ENCODE results near the gene PITPNB.
A peak's percentile ranks its signal among the peaks of the same experiment; 100 is the strongest.

Gene PITPNB

DNA sequence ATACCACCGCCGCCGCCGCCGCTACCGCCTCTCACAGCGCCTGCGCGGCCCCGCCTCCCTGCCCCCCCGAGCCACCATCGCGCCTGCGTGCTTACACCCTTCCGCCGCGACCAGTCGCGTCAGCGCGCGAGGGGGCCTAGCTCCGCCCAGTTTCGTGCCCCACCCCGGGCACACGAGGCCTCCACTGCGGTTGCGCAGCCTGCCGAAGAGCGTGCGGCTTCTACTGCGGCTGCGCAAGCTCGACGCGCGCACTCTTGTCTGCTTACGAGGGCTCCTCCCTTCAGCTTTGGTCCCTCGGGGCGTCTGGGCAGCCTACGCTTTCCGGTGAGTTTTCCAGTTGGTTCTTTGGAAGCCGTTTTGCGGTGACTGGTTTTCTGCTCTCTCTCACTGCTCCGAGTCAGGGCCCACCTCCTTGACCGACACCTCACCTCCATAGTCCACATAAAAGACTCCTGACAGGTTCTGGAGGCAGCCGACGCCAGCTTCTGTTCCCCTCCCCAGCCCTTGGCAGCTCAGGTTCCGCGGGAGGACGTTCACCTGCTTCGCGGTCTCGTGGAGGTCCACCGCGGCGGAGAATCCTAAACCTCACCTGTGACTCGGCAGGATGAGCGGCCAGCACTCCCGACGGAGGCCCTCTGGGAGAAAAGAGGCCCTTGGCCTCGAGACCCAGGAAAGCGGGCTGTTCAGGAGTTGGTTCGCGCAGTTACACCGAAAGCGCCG, at the start of gene PITPNB:
PITPNB (minus strand) TSS at position 35 of the 720 bp plus-strand sequence. CDS start 65 bp downstream, outside the sequence.
- DNase-seq: peak; percentile 82

DNA sequence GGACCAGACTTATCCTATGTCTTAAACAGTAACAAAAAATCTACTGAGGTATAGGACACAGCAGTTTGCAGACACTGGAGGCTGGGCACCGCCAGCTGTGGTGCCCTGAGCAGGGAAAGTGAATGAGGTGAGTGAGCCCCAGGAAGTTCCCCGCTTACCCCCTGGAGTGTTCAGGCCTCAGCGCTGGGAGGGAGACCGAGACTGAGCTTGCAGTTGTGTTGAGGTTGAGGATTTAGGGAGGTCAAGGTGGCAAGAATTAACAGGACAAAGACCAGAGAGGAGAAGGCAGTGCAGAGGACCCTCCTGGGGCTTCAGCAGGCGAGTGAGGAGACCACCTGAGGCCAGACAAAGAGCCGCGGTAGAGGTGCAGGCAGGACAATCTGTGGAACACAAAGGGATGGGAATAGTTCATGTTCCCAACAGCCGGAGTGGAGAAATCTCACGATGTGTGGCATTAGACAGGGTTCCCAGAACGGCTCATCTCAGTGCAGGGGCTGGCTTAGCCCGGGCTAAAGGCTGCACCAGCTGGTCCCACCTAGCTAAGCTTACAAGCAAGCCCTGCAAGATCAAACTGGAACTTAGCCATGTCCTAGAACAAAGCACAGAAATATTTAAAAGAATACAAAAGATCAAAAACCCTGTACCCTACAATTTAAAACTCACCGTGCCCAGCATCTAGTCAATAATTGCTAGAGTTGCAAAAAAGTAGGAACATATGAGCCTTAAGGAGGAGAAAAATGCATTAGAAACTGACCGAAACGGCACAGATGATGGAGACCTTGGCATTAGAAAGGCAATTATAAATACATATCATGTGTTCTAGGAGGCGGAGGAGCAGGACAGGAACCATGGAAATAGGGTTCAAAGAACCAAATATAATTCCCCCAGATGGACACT, 47.4 kb upstream of the PITPNB start:
- no peak for DNase-seq

DNA sequence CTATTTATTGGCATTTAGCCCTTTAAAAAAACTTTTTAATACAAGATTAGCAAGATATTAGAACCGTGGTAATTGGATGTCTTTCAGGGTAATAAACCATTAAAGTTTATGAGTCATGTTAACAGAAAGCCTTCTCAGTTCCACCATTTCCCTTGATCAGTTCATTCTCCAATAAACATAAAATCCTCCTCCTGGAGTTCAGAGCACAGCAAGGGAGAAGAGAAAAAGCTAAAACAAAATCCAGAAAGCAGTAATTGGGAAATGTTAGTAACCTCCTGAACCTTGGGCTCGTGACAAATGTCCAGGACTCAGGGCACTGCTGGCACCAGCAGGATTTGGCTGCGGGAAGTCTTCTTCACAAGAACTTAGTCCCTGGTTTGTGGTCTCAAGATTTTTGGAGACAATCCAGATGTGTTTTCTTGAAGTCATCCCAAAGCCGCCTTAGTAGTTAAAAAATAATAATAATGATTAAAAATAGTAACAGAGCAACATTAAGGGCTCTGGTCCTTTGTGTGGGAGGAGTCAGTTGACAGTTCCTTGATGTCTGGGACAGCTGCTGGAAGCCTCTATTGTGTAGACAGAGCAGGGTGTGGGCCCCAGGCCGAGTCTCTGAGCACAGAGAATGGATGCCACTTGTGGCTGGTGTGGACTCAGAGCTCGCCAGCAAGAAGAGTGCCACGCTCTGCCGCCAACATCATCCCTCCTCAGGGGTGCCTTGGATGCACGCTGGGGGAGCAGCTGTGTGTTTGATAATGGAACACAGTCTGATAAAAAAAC, 43.4 kb upstream of the PITPNB start:
- no peak for DNase-seq

DNA sequence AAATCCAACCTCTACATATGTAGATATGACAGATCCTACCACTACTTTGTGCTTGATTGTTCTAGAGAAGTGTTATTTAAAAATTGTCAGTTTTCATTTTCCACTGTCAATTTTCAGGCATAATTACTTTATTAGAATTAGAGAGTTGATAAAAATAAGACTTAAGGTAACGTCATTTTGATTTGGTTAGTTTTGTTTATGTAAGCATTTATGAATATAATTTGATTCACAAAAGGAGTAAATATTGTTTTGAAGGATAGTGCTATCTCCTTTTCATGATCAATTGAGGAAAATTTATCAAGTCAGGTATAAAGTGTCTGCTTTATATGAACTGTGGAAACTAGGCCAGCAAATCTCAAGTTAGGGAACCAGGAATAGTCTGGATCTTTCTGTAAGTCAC, 42.6 kb upstream of the PITPNB start:
- DNase-seq: no peak

DNA sequence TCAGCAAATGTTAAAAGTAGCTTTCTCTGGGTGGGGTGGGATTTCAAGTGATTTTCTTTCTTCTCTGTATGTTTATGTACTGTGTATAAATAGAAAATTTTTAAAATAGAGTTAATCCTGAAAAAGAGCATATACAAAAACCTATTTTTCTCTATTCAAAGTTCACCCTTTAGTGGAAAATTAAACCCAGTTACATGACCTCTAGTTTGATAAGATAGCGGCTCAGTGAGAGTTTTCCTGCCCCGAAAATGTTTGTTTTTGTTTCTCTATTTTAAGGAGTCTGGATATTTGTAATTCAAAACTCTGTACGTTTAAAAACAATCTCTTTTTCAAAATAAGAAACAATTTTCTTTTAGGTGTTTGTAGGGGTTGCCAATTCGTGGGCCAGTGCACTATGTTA, 42.1 kb upstream of the PITPNB start:
- DNase-seq: no peak

DNA sequence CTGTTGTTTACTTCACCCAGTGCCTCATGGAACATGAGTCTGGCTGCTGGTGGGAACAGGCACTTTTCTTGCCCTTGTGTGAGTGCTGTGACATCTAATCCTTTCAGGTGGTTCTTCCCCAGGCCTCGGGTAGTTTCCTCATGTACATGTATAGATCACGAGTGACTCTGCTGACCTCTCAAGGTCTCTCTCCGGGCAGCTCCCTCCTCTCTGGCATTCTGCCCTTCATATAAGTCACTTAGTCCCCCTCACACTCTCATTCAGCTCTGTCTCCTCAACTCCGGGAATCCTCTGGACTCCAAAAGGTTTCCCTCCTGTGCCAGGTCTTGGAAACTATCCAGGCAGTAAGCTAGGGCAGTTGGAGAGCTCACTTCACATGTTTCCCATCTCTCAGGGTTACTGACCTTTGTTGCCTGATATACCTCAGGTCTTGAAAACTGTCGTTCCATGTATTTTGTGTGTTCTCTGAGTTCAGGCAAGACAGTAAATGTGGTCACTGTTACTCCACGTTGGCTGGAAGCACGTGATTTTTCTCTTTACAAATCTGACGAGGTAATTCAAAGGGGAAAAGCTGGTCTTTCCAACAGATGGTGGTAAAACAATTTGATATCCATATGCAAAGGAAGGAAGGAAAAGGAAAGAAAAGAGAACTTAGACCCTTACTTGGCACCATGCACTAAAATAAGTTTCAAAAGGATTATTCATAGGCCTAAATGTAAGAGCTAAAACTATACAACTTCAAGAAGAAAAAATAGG, 40.5 kb upstream of the PITPNB start:
- no peak for DNase-seq

DNA sequence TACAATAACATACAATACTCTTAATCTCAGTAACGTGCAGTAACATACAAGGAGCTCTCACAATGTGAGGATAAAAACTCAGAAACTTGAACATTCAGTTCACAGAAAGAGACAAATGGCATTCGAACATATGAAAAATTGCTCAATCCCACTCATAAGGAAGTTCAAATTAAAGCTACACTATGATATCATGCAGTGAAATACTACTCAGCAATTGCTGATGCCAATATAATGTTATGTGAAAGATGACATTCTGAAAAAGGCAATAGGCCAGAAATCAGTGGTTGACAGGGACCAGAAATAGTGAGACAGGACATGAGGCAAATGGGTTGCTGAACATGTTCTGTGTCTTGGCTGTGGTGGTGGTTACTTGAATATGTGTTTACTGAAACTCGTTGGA, 33.7 kb upstream of the PITPNB start:
- DNase-seq: no peak

DNA sequence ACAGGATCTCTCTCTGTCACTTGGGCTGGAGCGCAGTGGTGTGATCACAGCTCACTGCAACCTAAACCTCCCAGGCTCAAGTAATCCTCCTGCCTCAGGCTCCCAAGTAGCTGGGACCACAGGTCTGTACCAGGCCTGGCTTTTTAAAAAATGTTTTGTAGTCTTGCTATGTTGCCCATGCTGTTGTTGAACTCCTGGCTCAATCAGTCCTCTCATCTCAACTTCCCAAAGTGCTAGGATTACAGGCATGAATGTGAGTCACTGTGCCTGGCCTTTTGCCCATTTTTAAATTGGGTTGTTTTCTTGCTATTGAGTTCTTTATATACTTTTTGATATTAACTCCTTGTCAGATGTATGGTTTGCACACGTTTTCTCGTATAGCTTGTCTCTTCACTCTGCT, 33.0 kb upstream of the PITPNB start:
- DNase-seq: no peak

DNA sequence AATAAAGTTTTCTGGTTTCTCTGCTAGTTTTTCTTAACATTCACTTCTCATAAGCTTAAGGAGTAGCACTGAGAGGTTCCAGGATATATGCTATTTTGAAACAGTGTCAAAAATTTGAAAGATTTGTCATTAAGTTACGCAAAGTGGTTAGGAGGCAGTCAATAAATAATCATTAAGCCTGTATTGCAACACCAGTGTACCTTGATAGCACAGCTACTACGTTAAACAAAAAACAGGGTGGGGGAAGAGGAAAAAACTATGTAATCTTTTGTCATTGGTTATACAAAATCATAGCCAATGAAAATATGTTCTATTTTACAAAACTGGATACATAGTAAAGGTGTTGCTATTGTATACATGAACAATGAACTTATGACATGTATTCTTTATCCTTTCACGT, 30.4 kb upstream of the PITPNB start:
- DNase-seq: no peak

DNA sequence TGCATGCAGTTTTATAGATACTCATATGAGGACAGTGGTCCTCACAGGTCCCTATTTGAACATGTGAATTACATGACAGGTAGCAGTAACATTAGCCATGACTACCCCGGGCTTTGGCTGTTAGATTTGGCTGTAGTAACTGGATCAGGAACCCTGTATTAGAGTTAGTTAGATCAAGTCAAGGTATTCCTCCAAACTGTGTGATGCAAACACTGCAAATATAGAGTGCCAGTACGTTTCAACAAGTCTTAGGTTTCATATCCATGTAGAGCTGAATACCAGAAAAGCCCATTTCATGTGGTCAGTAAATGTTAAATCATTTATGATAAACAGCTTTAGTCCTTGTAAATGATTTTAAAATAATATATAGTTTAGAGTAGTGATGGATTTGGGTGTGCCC, 29.5 kb upstream of the PITPNB start:
- no peak for DNase-seq

DNA sequence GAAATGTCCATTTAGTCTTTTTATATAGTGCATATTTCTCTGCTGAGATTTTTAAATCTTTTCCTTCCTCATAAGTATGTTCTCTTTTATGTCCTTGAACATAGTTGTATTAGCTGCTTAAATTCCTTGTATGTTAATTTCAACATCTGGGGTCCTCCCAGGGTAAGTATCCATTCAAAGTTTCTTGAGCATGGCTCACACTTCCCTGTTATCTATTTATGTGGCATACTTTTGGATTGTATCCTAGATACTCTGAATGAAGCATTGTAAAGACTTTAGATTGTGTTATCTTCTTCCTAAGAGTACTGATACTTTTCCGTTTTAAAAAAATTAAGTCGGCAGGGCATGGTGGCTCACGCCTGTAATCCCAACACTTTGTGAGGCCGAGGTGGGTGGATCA, 28.4 kb upstream of the PITPNB start:
- DNase-seq: no peak

DNA sequence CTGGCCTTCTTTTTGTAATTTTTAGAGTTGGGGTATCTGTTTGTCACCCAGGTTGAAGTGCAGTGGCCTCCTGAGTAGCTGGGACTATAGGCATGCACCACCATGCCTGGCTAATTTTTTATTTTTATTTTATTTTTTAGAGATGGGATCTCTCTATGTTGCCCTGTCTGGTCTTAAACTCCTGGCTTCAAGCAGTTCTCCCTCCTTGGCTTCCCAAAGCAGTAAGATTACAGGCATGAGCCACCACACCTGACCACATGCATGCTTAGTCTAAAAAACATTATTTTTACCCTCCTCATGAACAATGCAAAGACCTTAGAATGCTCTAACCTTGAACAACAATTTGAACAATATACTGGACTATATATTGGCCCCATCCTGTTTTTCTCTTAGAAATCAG, 22.1 kb upstream of the PITPNB start:
- DNase-seq: no peak

DNA sequence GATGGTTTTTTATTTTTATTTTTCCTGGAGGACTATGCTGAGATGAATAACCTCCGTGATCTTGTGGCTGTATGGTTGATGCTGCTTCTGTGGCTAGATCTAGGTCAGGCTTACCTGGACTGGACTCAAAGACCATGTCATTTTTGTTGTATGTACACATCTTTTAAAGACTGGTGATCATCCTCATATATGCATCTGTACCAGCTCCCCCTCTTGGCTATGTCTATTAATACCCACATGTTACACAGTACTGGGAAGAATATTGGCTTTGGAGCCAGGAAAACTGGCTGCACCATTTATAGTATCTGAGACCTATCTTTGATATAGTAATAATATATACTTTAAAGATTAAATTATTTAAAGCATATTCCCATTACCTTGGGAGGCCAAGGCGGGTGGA, 18.4 kb upstream of the PITPNB start:
- DNase-seq: no peak

DNA sequence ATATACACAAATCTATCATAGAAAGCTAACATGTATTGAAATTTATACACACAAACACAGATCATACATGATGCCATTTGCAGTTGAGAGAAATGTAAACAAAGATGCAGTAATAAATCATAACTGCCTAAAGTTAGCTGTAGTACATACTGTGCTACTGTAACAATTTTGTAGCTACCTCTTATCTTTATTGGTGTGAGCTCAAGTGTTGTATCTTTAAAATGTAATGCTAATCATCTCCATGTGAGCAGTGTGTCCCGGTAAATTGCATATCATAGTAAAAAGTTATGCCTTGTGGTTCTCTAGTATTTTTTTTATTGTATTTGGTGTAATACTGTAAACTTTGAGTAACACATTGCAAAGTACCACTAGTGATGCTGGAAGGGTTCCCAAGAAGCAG, 16.8 kb upstream of the PITPNB start:
- no peak for DNase-seq

DNA sequence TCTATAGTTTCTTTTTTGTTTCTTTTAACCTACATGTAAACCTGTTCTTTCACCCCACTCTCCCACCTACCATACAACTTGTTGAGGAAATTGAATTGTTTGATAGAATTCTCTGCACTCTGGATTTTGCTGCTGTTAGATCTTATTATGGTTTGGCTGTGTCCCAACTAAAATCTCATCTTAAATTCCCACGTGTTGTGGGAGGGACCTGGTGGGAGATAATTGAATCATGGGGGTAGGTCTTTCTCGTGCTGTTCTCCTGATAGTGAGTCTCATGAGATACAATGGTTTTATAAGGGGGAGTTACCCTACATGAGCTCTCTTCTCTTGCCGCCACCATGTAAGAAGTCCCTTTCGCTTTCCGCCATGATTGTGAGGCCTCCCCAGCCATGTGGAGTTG, 15.0 kb upstream of the PITPNB start:
- no peak for DNase-seq

DNA sequence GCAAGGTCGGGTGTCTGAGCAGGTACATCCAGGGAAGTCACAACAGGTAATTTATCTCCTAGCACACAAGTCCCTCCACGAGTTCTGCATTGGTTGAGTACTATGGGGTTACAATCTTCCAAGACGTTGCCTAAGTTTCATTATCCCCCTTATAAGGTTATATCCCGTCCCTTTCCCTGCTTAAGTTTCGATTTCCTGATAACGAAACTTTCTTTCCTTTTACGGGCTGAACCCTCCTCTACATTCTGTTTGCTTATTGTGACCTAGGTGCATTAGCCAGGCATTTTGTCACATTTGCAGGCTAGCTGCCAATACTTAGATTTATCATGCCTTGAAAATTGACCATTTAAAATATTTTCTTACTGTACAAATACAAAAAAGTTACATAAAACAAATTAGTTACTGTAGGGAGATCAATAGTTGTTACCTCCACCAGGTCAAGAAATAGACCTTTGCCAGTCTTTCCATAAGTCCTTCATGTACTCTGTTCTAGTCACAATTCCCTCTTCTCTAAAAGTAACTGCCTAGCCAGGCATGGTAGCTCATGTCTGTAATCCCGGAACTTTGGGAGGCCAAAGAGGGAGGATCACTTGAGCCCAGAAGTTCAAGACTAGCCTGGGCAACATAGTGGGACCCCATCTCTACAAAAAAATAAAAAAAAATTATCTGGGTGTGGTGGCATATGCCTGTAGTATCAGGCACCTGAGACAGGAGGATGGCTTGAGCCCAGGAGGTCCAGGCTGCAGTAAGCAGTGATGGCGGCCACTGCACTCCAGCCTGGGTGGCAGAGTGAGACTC, 14.3 kb upstream of the PITPNB start:
- DNase-seq: no peak

DNA sequence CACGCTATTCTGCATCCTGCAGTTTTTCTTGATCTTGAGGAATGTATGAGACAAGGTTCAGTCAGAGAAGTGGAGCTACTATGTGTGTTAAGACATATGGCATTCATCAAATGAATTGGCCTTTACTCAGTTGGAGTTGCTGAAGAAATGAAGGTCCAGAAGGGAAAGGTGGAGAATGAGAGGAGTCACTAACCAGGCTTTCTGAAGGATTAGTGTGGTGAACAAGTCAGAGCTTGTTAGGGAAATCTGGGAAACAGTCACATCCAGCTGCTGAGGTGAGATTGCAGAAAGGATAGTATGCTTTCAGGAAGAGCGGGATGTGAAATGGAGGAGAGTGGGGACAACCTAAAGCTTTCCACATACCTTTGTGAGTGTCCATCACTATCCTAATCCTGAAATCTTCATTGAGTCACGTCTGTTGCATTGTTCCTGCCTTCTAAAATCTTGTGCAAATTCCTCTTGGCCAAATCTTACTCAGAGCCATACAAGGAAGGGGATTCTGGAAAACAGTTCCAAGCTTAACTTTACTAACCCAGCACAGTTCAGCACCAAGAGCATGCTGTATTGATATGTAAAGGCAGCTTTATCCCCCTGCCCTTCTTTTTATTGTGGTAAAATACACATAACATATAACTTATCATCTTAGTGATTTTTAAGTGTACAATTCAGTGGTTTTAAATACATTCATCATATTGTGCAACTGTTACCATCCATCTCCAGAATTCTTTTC, 11.4 kb upstream of the PITPNB start:
- no peak for DNase-seq

DNA sequence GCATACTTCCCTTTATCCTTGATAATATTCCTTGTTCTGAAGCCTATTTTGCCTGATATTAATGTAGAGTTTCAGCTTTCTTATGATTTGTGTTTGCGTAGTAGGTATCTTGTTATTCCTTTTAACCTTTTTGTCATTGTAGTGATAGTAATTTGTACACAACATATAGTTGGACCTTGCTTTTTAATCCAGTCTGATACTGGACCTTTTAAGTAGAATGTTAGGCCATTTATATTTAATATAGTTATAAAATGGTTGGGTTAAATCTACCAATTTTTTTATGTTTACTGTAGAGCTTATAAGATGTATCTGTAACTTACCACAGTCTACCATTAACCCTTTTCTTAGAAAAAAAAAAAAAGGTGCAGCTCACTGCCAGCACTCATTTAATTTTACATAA, 8.6 kb upstream of the PITPNB start:
- DNase-seq: no peak

DNA sequence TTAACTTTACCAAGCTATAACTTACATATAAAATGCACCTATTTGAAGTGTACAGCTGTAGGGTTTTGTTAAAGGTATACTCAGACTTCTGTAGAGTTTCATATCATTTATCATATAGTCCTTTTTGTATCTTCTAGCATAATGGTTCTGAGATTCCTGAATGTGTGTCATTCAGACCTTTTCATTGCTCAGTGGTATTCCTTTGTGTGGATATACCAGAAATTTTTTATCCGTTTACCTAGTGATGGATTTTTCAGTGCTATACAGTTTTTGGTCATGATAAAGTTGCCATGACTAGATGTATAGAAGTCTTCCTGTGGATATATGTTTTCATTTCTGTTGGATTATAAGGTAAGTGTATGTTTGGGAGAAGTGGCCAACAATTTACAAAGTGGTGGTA, 6.3 kb upstream of the PITPNB start:
- DNase-seq: no peak

DNA sequence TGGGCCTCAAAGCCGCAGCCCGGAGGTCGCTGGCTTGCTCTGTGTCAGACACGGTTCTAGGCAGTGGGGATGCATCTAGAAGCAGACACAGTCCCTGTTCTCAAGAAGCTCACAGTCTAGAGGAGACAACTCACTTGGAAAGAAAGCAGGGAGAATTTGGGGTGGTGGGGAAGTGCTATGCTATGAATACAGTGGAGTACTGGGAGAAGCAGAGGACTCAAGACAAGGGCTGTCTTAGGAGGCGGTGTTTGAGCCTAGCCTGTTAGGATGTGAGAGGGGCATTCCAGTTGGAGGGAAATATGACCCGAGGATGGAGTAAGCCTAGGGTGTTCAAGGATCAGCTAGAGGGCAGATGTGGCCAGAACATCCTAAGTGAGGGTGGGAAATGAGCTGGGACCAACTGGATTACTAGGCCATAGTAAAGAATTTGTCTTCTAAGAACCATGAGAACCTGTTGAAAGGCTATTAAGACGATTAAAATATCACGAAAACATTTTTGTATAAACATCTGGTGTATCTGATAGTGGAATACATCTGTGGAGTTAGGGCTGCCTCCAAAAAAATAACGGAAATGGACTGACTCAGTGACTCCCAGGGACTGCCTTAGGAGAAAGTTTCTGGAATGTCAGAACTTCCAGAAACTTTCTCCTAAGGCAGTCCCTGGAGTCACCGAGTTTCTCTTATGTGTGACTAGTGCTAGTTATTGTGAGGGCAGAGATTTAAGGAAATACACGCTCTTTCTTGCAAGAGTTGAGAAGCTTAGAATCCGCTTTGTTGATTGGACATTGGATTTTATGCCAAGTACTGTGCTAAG, 1.1 kb upstream of the PITPNB start:
- peak; percentile 35 for DNase-seq

All from DMS79 treated with DMSO at 0.1 percent for 48 hours (cell line).